DMS153 treated with DMSO at 0.1 percent for 48 hours (cell line): ENCODE results near the gene SYNPO2.
A peak's percentile ranks its signal among the peaks of the same experiment; 100 is the strongest.
"Not testable (repeated sequence)": the region's sequence is repeated elsewhere in the genome, so short reads cannot be mapped to it uniquely, and the experiment has no call there.

Experiments used
- DNase-seq: peaks from one replicate; lab custom pipeline; 2025; ENCODE audit not compliant: unreplicated experiment; lab: John Stamatoyannopoulos, UW

SYNPO2 gene

GRCh38 chr4:118888666-118889311 is at the start of gene SYNPO2:
TSS of gene SYNPO2 (plus strand) at chr4:118888854. CDS start at chr4:118889037, 183 bp downstream.
- peak; percentile 15 for DNase-seq

DNA sequence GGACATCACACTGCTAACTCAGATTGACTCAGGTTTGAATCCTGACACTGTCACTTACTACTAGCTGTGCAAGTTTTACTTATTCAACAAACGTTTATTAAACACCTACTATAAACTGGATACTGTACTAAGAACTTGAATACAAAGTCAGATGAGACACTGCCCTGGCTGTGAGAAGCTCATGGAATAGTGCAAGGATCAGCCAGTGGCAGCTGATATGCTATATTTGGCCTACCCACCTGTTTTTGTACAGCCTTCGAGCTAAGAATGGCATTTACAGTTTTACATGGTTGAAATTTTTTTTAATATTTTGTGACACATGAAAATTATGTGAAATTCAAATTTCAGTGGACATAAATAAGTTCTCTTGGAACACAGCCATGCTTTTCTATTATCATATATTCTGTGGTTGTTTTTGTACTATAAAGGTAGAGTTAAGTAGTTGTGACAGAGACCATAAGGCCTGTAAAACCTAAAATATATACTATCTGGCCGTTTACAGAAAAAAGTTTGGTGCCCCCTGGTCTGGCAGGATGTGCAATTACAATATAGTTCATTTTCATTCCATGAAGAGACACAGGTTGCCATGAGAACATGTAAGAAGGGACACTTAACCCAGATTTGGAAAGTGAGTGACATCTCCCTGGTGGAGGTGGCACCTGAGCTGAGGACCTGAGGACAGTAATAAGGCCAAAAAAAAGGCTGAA is 49.3 kb upstream of the SYNPO2 start:
- no peak for DNase-seq

GRCh38 chr4:118842055-118842454 is 46.6 kb upstream of the SYNPO2 start:
- no peak for DNase-seq

GRCh38 chr4:118843237-118843636 is 45.4 kb upstream of the SYNPO2 start:
- DNase-seq = no peak

DNA sequence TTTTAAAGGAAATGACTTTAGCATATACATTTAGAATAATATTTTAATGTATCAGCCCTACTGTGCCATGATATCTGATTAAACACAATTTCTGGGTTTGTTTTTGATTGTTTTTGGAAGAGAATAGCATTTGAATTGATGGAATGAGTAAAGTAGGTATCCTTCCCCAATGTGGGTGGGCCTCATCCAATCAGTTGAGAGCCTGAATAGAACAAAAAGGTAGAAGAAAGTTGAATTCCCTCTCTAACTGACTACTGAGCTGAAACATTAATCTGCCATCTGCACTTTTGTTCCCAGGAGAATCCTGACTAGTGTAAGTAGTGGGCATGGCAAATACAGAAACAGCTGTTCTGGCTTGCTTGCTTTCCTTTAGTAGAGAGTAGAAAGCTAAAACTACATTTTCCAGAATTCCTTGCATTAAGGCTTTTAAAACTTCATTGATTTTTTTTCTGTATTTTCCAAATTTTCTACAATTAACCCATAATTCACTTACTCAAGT is 43.1 kb upstream of the SYNPO2 start:
- DNase-seq = no peak

DNA sequence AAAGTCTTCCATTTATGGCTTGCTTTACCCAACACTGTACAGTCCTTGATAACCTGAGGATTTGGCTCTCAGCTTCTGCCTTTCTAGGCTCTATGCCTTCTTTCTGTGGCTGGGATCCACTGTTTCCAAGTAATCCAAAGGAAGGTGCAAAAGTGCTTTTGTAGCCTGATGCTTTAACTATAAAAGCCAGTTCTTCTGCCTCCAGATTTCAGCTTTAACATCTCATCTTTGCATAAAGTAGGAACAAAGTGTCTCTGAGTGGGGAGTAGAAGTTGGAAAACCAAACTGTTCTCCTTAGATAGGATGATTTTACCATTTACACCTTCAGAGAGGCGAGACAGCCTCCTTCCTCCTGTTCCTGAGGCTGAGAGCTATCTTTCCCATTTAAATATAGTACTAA is 41.7 kb upstream of the SYNPO2 start:
- no peak for DNase-seq

GRCh38 chr4:118848242-118848641 is 40.4 kb upstream of the SYNPO2 start:
- DNase-seq = no peak

DNA sequence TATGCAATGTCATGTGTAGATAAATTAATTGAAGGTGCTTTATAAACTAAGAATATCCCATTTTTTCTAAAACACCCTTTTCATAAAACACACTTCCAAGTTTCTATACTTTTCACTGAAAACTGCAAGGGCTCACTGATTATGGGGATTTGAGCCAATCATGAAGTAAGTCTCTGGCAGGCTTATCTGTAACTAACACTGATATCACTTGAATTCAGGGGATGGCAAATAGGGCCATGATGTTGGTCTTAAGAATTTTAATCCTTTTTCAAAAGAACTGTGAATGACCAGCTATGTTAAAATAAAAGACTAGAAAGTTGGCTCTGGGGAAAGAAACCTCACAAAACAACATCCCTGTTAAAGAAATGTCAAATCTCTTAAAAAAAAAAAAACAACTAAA is 39.8 kb upstream of the SYNPO2 start:
- no peak for DNase-seq

GRCh38 chr4:118849867-118850487 is 38.7 kb upstream of the SYNPO2 start:
- no peak for DNase-seq

DNA sequence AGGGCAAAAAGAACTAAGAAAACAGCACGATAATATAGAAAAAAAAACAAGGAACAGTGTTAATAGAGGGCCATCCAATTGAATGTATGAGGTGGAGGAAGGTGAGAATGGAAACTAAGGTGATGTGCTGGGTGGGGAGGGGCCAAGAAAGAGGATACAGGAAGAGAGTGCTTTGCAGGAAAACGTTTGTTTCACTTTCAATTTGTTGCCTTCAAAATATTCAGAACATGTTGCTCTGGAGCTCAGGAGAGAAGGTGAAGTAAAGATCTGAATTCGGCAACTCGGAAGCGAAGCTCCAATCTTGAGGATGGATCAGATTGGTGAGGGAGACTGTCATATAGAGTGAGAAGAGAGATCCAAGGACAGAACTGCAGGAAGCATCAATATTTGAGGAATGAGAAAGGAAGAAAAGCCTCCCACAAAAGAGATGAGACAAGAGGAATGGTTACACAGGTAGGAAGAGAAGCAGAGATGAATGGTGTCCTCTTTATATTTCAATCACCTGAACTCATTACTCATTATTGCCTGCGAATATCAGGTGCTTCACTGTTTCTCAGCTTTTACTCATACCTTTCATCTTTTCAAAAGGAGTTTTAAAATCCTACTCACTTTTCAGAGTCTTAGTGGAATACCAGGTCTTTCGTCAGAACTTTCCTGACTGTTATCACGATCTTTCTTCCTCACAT is 38.0 kb upstream of the SYNPO2 start:
- peak; percentile 56 for DNase-seq

GRCh38 chr4:118857760-118858159 is 30.9 kb upstream of the SYNPO2 start:
- no peak for DNase-seq

DNA sequence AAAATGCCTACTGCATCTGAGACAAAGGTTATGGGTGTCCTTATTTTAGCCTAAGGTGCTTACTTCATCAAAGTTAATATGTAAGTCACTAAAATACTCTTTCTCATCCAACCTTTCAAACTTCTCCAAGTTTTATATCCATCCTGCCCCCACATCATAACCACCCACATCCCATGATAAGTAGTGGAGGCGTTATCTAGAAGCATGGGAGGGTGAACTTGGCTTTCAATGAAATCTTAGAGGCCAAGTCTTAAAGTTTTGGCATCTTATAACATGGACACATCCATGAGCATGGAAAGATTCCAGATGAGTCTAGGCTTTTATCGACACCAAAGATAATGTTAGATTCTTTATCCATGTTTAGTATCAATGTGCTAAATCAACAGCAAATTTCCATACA is 29.9 kb upstream of the SYNPO2 start:
- no peak for DNase-seq

GRCh38 chr4:118865091-118865708 is 23.5 kb upstream of the SYNPO2 start:
- peak; percentile 88 for DNase-seq

DNA sequence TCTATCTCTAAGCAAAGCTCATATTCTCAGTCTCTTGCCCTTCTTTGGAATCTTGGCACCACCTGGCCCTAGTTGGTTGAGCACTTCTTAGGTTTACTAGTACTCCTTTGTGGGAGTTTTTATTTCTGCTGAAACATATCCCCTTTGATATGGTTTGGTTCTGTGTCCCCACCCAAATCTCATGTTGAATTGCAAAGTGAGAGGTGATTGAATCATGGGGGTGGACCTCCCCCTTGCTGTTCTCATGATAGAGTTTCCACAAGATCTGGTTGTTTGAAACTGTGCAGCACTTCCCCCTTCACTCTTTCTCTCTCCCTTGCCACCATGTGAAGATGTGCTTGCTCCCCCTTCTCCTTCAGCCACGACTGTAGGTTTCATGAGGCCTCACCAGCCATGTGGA is 22.2 kb upstream of the SYNPO2 start:
- DNase-seq = no peak

- no peak for DNase-seq
Measured at GRCh38 chr4:118867311-118868067, 21.2 kb upstream of the SYNPO2 start.

DNA sequence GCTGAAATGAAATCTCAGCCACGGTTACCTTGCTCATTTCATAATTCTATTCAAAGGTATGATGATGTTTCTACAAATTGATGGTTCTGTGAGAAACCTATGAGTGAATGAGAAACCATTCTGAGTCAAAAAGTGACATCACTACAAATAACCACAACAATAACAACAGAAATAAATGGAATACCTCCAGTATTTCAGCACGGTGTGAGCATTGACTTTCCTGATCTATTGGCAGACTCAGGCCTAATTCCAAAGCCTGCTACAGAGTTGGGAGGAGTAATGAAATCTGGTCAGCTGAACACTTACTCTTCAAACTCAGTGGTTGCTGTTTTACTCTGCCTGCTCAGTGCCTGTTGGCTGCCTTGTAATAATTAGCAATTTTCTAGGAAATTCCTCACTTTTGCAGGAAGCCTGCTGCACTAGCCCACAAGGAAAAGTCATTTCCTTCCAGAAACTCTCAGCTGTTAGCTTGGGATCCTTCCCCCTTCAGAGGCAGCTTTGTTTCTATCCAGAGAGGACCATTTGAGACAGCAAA is 18.8 kb upstream of the SYNPO2 start:
- no peak for DNase-seq

DNA sequence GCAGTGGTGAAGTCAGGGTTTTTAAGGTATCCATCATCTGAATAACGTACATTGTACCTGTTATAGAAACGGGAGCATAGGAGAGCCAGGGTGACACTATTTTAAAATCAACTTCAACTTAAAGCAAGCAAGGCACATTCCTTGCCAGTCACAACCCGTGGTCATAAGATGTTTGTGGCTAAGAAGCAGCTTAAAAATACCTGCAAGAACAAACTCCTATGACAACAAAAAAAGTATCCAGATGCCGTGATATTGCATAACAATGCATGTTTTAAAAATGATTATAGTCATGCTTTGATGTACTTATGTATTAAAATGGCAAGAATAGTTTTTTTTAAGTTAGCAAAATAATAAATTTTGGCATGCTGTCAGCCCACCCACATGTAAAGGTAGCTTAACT is 16.5 kb upstream of the SYNPO2 start:
- DNase-seq = no peak

DNA sequence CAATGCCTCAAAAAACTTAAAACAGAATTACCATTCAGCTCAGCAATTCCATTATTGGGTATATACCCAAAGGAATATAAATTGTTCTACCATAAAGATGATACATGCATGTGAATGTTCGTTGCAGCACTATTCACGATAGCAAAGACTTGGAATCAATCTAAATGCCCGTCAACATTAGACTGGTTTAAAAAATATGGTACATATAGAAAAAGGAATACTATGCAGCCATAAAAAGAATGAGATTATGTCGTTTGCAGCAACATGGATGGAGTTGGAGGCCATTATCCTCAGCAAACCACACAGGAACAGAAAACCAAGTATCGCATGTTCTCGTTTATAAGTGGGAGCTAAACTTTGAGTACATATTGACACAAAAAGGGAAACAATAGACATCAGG is 10.9 kb upstream of the SYNPO2 start:
- DNase-seq = no peak

- not testable (repeated sequence) for DNase-seq
Measured at GRCh38 chr4:118878507-118878906, 10.1 kb upstream of the SYNPO2 start.

DNA sequence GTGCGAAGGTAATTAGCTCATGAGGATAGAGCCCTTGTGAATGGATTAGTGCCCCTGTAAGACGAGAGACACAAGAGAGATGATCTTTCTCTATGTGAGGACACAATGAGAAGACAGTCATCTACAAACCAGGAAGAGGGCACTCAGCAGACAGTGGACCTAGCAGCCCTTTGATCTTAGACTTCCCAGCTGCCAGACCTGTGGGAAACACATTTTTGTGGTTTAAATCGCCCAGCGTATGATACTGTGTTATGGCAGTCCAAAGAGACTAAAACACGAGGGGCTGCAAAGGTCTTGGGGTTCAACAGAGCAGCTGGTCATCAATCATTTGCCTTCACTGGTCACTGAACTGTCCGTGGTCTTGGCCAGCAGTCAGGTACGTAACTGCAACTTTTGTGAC is 9.2 kb upstream of the SYNPO2 start:
- DNase-seq = no peak
